DND-41 (cell line): ENCODE measurements around the gene FMNL3.
"Not testable (repeated sequence)": the region's sequence is repeated elsewhere in the genome, so short reads cannot be mapped to it uniquely, and the experiment has no call there.

Experiments
- CTCF ChIP-seq: IDR thresholded peaks from 2 replicates; pipeline ENCODE4 v1.5.1; 2012; ENCODE audit warnings: borderline replicate concordance, low read length, moderate library complexity, mild to moderate bottlenecking; ENCODE audit not compliant: poor library complexity, severe bottlenecking; ENCODE audit errors: extremely low read depth
- EZH2 ChIP-seq: IDR thresholded peaks from 3 replicates; pipeline ENCODE4 v1.6.1; 2012; ENCODE audit warnings: borderline replicate concordance, low read depth, mild to moderate bottlenecking, moderate library complexity, low read length, inconsistent platforms; ENCODE audit not compliant: severe bottlenecking

GRCh38 chr12:49734900-49735299 lies 27.7 kb upstream of the FMNL3 start:
- TF ChIP-seq CTCF, EZH2: not testable (repeated sequence)
